Kasumi-1 (cell line): ENCODE measurements around the gene LITAF.
"Not testable (repeated sequence)": the region's sequence is repeated elsewhere in the genome, so short reads cannot be mapped to it uniquely, and the experiment has no call there.

Experiments
- DNase-seq, 2 experiments: peaks; one replicate each; lab custom pipeline; 2025; lab: John Stamatoyannopoulos, UW

The LITAF gene

DNA sequence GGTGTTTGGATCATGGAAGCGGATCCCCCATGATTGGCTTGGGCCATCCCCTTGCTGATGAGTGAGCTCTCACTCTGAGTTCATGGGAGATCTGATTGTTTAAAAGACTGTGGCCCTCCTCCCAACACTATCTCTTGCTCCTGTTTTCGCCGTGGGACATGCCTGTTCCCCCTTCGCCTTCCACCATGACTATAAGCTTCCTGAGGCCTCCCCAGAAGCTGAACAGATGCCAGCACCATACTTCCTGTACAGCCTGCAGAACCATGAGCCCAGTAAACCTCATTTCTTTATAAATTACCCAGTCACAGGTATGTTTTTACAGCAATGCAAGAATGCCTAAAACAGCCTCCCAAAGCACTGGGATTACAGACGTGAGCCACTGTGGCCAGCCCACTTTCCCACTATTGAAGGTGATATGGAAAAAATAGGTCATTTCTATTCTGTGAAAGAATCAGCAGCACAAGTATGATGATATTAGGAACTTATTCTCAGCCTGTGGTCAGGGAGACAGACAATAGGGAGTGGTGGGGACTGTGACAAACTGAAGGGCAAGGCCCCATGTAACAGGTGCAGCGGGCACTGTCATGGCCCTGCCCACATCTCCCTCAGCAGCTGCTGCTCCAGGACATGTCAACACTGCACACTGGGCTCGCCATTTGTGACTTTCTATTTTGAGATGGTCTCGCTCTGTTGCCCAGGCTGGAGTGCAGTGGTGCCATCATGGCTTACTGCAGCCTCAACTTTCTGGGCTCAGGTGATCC is 33.7 kb upstream of the LITAF start:
- DNase-seq: no peak

DNA sequence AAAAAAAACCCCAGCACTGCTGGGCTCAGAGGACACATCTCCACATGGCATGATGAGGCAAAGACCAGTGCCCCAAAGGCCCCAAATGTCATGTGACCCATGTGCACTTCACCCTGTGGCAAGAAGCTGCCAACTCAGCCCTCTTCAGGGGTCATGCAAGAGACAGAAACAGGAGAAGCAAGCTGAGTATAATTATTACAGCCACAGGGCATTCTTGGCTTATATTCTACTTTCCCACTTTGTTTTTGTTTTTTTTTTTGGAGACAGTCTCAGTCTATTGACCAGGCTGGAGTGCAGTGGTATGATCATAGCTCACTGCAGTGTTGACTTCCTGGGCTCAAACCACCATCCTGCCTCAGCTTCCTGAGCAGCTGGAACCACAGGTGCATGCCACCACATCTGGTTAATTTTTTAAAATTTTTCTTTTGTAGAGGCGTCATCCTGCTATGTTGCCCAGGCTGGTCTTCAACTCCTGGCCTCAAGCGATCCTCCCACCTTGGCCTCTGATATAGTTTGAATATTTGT is 32.7 kb upstream of the LITAF start:
- DNase-seq: peak; percentile 12 to 35

DNA sequence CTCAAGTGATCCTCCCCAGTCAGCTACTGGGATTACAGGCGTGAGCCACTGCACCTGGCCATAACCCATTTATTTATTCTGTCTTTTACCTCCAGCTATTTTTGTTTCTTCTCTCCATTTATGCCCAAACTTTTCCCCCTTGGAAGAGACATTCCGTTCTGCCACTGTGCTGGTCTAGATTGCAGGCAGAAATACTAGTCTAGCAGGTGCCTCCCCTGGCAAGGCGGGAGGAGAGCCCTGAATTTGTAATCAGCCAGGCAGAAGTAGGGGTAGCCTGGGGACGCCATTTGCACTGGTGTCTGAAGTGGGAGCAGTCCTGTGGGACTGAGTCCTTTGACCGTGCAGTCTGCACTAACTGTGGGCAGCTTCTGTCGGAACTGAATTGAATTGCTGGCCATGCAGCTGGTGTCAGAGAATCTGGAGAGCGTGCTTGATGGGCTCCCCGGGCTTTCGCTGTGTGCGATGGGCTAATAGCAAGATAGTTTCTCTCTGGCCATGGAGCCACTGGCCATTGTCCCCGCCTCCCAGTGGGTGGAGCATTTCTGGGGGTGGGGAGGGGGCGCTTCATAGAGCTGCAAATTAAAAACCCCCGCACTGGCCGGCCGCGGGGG is 31.5 kb upstream of the LITAF start:
- DNase-seq: no peak

DNA sequence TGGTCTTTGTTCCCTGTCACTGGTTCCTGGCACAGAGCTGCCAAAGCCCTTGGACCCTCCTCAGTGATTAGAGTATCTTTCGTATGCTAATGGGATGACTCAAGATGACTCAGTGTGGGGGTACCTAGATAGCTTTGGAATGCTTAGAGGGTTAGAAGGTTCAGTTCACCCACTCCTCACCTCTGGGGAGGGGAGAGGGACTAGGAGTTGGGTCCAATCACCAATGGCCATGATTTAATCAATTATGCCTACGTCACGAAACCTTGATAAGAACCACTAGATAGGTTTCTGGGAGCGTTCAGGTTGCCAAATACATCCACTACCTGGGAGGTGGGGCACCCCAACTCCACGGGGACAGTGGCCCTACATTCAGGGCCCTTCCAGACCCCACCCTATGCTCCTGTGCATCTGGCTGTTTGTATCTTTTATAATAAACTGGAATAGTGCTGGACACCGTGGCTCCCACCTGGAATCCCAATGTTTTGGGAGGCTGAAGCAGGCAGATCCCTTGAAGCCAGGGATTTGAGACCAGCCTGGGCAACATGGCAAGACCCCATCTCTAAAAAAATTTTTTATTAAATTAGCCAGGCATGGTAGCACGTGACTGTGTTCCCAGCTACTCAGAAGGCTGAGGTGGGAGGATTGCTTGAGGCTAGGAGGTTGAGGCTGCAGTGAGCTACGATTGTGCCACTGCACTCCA is 29.2 kb upstream of the LITAF start:
- DNase-seq: no peak

DNA sequence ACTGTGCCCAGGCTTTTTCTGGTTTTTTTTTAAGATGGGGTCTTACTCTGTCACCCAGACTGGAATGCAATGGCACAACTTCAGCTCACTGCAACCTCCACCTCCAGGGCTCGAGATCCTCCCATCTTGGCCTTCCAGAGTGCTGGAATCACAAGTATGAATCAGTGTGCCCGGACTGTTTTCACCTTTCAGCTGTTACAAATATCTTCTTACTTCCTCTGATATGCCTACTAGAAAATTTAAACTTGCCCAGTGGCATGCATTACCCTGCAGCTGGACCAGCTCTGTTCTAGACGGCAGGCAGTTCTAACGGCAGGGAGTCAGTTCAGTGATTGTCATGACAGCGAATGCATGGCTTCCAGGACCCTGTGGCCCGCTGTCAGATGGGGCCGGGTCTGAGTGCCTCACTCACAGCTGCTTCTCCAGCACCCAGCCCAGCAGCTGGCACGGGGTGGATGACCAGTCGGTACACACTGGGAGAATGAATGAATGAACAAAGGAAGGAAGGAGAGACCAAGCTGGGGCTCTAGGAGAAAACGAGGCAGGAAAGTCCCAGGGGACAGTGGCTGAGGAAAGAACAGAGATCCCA is 28.0 kb upstream of the LITAF start:
- DNase-seq: no peak

DNA sequence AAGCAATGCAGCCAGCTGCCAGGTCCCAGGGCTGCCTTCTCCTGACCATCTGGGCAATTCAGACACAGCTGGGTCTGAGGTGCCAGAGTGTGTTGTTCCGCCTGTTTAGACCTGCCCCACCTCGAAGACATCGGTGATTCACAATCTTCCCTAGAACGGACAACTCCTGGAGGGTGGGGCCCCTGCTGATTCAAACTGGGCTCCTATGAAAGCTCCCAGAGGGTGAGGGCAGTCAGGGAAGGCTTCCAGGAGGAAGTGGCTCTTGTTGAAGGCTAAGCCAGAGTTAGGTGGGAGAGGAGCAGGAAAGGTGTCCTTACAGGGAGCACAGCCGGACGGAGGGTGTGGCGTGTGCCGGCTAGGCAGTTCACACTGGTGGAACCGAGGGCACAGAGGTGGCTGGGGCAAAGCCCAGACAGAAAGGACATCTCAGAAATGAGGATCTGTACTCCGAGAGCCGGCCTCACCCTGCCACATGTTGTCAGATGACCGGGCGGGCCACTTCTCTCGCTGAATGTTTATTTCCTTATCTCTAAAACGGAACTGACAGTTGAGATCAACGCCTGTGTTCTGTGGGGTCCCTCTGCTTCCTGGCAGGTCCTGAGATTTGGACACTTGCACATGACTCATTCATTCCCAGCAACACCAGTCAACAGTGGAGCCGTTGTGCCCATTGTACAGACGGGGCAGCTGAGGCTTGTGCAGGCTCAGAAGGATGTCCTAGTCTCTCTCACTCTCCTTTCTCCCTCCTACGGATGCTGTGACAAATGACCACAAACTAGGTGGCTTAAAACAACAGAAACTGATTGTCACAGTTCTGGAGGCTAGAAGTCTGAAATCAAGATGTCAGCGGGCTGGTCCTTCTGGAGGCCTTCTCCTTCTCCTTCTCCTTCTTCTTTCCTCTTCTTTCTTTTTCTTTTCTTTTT is 26.9 kb upstream of the LITAF start:
- DNase-seq: peak; percentile 47

DNA sequence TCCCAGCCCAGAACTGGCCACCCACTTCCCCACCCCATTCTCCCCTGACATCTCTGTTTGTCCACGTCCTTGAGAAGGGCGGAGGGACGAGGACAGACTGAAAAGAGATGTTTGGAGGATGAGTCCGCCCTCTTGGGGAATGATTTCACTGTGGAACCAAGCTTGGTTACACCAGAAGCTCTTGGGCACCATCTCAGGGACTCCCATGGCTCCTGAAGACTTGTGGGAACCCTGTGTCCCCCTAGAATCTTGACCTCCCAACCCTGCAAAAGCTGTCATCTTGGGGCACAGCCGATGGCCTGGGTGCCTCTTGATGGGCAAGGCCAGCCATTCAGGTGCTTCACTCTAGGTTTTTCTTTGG is 25.9 kb upstream of the LITAF start:
- no peak for DNase-seq

DNA sequence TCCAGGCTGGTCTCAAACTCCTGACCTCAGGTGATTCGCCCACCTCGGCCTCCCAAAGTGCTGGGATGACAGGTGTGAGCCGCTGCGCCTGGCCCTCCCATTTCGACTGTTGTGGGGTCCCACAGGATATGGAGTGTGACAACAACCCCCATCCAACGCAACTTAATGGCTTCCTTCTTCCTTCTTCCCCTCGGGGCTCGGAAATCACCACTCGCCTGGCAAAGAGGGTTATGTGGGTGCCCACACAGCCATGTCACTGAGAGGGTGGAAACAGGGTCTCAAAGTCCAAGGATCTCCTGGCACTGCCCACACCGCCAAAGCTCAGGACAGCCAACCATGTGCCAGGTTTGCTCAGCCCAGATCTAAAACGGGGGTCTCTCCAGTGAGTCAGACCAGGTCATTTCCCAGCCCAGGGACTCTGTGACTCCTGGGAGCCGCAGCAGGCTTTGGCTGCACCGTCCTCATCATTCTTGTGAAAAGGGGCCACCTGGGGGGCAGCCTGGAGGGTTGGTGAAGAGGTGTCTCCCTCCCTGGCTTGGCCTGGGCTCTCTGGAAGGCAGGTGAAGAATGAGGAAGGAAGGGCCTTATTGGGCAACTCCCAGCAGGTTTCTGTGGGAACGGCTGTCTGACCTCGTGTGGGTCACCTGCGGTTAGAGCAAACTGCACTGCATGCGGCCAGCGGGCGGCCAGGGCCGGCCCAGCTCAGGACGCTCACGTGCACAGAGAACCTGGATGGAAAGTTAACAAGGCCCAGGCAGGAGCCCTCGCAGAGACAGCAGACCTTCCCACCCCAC is 25.3 kb upstream of the LITAF start:
- DNase-seq: no peak

DNA sequence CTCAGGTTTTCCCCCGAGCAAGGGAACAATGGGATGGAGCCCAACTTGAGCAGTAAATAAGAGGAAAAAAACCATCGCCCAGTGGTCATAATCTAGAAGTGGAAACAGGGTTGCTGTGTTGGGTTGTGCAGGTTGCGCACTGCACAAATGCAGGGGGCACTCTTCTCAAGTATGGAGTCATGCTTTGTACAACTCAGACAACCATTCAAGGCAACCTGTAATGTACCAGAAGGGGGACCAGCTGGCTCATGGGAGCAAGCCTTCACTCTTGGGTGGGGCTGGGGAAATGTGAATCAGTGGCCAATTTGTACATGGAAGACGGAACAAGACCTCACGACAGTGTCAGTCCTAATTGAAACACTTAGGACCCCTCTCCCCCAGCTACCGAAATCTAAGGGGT is 23.9 kb upstream of the LITAF start:
- DNase-seq: no peak

DNA sequence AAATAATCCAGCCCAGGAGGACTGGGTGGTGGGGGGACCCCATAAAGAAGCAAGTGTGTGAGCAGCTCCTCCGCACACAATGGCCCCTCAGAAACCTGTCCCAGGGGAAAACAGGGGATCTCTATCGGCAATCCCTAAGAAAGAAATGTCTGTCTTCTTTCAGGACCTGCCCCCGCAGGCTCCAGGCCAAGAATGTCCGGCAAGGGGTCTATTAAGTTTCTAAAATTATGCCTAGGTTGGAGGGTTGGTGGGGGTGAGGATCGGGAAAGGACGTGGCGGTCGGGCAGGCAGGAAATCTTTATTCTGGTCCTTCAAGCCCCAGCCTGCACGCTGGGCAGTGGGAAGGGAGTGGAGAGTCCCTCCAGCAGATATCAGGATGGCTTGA is 23.4 kb upstream of the LITAF start:
- DNase-seq: no peak

DNA sequence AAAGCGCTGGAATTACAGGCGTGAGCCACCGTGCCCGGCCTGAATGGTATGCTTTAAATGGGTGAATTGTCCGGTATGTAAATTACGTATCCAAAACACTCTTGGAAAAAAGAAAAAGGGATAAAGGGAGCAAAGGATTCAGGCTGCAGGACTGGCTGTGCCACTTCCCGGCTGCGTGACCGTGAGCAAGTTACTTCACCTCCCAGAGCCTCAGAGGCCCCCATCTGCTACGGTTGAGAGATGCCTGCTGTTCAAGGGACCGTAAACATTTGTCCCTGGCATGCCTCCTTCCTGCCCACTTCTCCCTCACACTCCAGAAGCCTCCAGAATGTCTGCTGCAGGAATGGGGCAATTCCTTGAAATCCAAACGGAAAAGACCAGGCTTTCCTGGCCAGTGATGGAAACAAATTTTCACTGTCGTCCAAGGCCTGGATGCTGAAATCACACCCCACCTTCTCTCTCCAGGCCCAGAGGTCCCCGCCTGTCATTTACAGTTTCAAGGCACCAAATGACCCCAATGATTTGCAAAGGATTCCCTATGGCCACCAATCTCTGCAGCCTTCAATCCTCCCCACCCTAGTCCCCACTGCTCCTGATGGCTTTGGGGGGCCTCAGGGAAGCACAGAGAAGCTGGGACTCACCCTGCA is 22.9 kb upstream of the LITAF start:
- DNase-seq: no peak

DNA sequence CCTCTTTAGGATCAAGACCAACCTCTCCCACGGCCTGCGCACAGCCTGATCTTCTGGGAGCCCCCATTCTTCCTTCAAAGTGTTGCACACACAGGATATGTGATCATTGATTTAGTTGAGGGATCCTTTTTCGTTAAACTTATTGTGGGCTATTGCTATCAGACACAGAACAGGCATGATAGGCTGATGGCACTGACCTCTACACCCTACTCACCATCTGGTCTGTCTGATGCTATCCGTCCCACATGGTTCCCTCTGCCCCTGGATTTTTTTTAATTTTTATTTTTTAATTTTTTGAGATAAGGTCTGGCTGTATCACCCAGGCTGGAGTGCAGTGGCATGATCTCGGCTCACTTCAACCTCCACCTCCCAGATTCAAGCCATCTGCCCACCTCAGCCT is 19.2 kb upstream of the LITAF start:
- no peak for DNase-seq

DNA sequence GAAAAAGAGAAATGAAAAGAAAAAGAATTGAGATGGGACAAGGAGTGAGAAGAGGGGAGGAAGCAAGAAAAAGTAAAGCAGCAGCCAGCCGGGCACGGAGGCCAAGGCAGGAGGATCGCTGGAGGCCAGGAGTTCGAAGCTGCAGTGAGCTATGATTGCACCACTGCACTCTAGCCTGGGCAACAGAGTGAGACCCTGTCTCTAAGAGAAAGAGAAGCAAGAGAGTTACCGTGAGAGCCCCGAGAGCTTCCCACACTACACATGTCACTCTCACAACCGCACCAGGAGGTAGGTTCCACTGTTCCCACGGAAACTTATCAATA is 18.8 kb upstream of the LITAF start:
- DNase-seq: no peak

DNA sequence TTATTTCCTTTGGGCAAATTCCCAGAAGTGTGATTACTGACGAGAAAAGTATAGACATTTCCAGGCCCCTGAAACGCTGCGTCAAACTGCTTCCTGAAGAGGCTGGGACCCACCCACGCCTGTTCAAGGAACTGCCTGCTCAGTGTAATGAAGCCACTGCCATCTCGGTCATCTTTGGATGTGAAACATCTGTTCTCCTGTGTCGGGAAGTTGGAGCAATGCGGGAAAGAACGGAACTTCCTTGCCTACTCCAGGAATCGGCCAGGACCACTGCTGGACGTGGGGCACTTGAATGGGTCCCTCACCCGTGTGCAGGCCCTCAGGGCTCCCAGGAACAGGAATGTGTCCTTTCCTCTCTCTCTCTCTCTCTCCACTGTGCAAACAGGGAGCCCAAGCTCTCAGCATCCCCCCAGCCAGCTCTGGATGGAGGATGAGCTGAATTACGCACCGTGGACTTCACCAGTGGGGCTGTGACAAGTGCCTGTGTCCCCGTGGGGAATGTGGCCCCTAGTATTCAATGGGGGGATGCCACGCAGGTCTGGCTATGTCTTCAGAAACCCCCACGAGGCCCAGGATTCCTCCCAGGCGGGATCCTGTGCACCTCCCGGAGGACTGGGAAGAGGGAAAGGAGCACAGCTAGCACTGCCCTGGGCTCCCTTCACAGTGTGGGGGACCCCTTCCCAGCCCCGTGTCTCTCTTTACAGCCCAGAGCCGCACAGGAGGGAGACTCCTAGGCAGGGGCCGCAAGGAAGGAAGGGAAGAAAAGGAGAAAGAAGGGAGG is 18.3 kb upstream of the LITAF start:
- DNase-seq: no peak

DNA sequence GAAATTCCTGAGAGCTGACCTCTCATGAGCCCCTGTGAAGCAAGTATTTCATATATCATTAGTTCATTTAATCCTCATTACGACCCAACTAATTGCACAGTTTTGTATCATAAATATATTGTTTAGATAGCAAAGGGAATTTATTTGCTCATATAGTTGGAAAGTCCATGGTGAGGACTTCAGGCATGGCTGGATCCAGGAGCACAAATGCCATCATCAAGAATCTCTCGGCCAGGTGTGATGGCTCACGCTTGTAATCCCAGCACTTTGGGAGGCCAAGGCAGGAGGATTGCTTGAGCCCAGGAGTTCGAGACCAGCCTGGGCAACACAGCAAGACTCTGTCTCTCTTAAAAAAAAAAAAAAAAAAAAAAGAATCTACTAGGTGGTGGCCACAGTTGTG is 17.6 kb upstream of the LITAF start:
- not testable (repeated sequence) for DNase-seq

DNA sequence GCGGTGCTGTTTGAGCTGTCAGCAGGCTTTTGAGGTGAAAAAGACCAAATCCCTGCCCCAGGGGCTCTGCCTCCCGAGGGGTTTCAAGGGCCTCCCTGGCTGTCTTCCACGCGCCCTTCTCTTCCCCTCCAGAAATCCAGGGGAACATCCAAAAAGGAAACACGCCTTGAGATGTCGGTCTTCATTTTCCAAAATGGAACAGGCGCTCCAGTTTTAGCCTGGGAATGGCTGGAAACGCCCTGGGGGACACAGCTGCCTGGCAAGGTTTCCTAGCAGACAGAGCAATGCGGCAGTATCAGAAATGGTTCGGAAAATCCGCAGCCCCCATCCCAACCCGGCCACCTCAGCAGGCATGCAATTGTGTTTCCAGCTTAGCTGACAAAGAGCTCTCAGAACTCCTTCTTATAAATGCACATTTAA is 16.6 kb upstream of the LITAF start:
- DNase-seq: no peak

DNA sequence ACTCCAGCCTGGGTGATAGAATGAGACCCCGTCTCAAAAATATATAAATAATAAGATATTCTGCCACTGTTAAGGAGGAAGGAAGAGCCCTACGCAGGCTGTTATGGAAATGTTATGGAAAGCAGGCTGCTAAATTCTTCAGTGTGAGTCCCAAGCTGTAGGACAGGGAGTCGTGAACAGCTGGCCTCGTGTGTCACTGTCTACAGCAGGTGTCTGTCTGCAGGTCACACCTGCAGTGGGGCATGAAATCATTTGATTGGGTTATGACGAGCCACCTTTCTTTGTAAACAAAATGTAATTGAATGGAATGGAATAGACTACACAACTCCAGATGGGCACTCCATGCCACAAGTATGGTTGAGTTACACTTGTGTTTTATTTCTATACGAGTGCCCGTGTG is 15.6 kb upstream of the LITAF start:
- DNase-seq: no peak

DNA sequence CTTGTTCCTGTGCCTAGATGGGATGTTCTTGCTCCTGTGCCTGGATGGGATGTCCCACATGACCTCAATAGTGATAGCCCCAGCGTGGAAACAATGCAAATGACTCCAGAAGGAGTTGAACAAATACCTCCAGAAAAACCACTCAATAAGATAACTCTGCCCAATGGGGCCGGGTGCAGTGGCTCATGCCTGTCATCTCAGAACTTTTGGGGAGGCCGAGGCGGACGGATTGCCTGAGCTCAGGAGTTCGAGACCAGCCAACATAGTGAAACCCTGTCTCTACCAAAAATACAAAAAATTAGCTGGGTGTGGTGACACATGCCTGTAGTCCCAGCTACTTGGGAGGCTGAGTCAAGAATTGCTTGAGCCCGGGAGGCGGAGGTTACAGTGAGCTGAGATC is 15.2 kb upstream of the LITAF start:
- no peak for DNase-seq

DNA sequence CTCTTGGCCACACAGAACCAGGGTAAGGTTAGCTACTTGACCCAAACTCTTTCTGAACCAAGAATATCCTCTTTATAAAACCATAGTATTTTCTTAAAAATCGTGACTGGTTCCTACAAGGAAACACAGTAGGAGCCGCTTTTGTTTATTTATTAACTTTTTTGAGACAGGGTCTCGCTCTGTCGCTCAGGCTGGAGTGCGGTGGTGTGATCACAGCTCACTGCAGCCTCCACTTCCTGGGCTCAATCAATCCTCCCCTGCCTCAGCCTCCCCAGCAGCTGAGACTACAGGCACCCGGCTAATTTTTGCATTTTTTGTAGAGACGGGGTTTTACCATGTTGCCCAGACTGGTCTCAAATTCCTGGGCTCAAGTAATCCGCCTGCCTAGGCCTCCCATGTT is 14.7 kb upstream of the LITAF start:
- no peak for DNase-seq

DNA sequence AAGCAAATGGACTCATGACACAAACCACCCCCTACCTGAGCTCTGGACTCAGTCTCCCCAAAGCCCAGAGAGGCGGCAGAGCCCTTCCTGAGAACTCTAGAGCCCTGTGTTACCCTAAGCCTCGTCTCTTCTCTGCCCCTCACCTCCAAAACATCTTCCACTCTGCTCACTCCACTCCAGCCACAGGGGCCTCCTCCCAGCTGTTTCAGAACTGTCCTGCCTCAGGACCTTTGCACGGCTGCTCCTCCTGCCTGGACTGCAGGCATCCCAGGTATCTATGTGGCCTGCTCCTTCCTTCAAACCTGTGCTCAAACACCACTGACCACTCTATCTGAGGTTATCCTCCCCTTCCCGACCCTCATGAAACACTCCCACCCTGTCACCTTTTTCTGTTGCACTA is 12.9 kb upstream of the LITAF start:
- DNase-seq: no peak
